ENCODE results near the gene ACTN1.

- TF ChIP-seq GATA3 (IDR thresholded peaks at IDR 0.05; ENCODE audit: low read depth, low read length) (no peak), GATA2 (IDR thresholded peaks at IDR 0.05; ENCODE audit: low read depth, low read length) (no peak)
Observed at GRCh38 chr14:68970736-68971135, 8.4 kb downstream of the ACTN1 start.

Data from SH-SY5Y (cell line).